Liver (tissue), 9 donors: ENCODE data around the gene PPP2R2C. TPM values are rescaled to one million over a fixed set of nuclear protein-coding genes. Genes with fewer than 3 reads are reported as not detected.

Experiments
- DNase-seq: peaks from one replicate; pipeline ENCODE4 v3.0.0-alpha.2; 2017; ENCODE audit warnings: low spot score
- H3K27ac ChIP-seq, 2 donors: one replicate each; pipeline ENCODE4 v1.7.0; 2013; ENCODE audit warnings: inconsistent platforms in 2 of 2, low read length in 2 of 2, control low read depth in 1 of 2, low read depth in 1 of 2, mild to moderate bottlenecking in 1 of 2
- H3K27me3 ChIP-seq, 4 donors: one replicate each; pipeline versions ENCODE4 v1.6.1 to v1.7.0; 2013; ENCODE audit warnings: low read length in 3 of 4, inconsistent platforms in 1 of 4, mild to moderate bottlenecking in 1 of 4, moderate library complexity in 1 of 4; ENCODE audit not compliant: control insufficient read depth in 4 of 4, insufficient read depth in 4 of 4
- H3K36me3 ChIP-seq, 4 donors: one replicate each; pipeline versions ENCODE4 v1.6.1 to v1.7.0; 2013; ENCODE audit warnings: low read length in 3 of 4, mild to moderate bottlenecking in 3 of 4, low read depth in 1 of 4, moderate library complexity in 1 of 4; ENCODE audit not compliant: control insufficient read depth in 4 of 4, insufficient read depth in 3 of 4
- H3K4me1 ChIP-seq, 4 donors: one replicate each; pipeline versions ENCODE4 v1.6.1 to v1.7.0; 2013; ENCODE audit warnings: low read length in 3 of 4, mild to moderate bottlenecking in 3 of 4, moderate library complexity in 1 of 4; ENCODE audit not compliant: control insufficient read depth in 4 of 4, insufficient read depth in 4 of 4
- H3K4me3 ChIP-seq, 3 donors: one replicate each; pipeline versions ENCODE4 v1.6.1 to v1.7.0; 2013; ENCODE audit warnings: low read length in 3 of 3, control low read depth in 1 of 3, low read depth in 1 of 3, mild to moderate bottlenecking in 1 of 3
- H3K9ac ChIP-seq, 2 donors: one replicate each; pipeline ENCODE4 v1.7.0; 2013; ENCODE audit warnings: low read length in 2 of 2, mild to moderate bottlenecking in 2 of 2, moderate library complexity in 2 of 2, control low read depth in 1 of 2, low read depth in 1 of 2
- H3K9me3 ChIP-seq, 4 donors: one replicate each; pipeline versions ENCODE4 v1.6.1 to v1.7.0; 2013; ENCODE audit warnings: low read length in 3 of 4; ENCODE audit not compliant: control insufficient read depth in 4 of 4
- FOXA2 ChIP-seq: IDR thresholded peaks from 2 replicates; pipeline ENCODE4 v1.6.1; 2016; ENCODE audit warnings: antibody characterized with exemption
- GABPA ChIP-seq, 2 donors: IDR thresholded peaks in 1 of 2; conservative IDR thresholded peaks in 1 of 2; 2 replicates each; pipeline ENCODE4 v1.6.1; 2016; ENCODE audit warnings: antibody characterized with exemption in 2 of 2, mild to moderate bottlenecking in 1 of 2, moderate library complexity in 1 of 2
- HNF4A ChIP-seq, 2 donors: conservative IDR thresholded peaks; 2 replicates each; pipeline ENCODE4 v1.6.1; 2016; ENCODE audit warnings: antibody characterized with exemption in 2 of 2, mild to moderate bottlenecking in 2 of 2
- NR2F2 ChIP-seq: IDR thresholded peaks from 2 replicates; pipeline ENCODE4 v1.6.1; 2016; ENCODE audit warnings: antibody characterized with exemption
- RAD21 ChIP-seq, 2 donors: IDR thresholded peaks; 2 replicates each; pipeline ENCODE4 v1.6.1; 2016; ENCODE audit warnings: antibody characterized with exemption in 2 of 2, mild to moderate bottlenecking in 2 of 2
- YY1 ChIP-seq: IDR thresholded peaks from 2 replicates; pipeline ENCODE4 v1.6.1; 2016; ENCODE audit warnings: antibody characterized with exemption, mild to moderate bottlenecking
- WGBS: extraction: QIAGEN DNeasy Blood & Tissue Kit; methylation state at CpG from one replicate; pipeline ENCODE4 v1.1.7; 2013; 5-methylcytosine and 5-hydroxymethylcytosine counted together
- polyA plus RNA-seq, 2 donors: library from polyadenylated mRNA; stranded (reverse) in 1 of 2; unstranded in 1 of 2; fragments of 200-250 nt in 1 of 2; fragments of >200 nt in 1 of 2; fragmentation: Nextera tagmentation in 1 of 2; extraction: Ambion mirVana in 1 of 2; gene quantifications; one replicate each; pipeline versions ENCODE4 v1.2.1 to v1.2.3, GENCODE V29; 2013 to 2015
- total RNA-seq, 2 donors: library from RNA; depleted of rRNA; stranded (reverse); fragments of >200 nt; gene quantifications; one replicate each; pipeline ENCODE4 v1.2.3, GENCODE V29; 2014
- TF ChIP-seq, protein P1 (sequence below): IDR thresholded peaks from 2 replicates; pipeline ENCODE4 v1.6.1; 2016; ENCODE audit warnings: antibody characterized with exemption, mild to moderate bottlenecking
- TF ChIP-seq, protein P2 (sequence below): IDR thresholded peaks from 2 replicates; pipeline ENCODE4 v1.6.1; 2016; ENCODE audit warnings: antibody characterized with exemption
- TF ChIP-seq, protein P3 (sequence below): fragments of 150-350 bp; IDR thresholded peaks from 2 replicates; pipeline ENCODE4 v1.5.1; 2017; ENCODE audit warnings: improper control_type of control experiment, low read depth, low read length; ENCODE audit not compliant: missing input control
- TF ChIP-seq, protein P4 (sequence below): IDR thresholded peaks from 2 replicates; pipeline ENCODE4 v1.6.1; 2016; ENCODE audit warnings: antibody characterized with exemption
- TF ChIP-seq, protein P5 (sequence below): IDR thresholded peaks from 2 replicates; pipeline ENCODE4 v1.6.1; 2016; ENCODE audit warnings: antibody characterized with exemption
- donor health status: healthy.
- donor health status: healthy.
- donor health status: healthy.
- donor health status: healthy.
- donor health status: healthy.

The PPP2R2C gene
- total and polyA plus RNA-seq, 4 donors: under 0.01 to 0.01 TPM; not detected in 2

DNA sequence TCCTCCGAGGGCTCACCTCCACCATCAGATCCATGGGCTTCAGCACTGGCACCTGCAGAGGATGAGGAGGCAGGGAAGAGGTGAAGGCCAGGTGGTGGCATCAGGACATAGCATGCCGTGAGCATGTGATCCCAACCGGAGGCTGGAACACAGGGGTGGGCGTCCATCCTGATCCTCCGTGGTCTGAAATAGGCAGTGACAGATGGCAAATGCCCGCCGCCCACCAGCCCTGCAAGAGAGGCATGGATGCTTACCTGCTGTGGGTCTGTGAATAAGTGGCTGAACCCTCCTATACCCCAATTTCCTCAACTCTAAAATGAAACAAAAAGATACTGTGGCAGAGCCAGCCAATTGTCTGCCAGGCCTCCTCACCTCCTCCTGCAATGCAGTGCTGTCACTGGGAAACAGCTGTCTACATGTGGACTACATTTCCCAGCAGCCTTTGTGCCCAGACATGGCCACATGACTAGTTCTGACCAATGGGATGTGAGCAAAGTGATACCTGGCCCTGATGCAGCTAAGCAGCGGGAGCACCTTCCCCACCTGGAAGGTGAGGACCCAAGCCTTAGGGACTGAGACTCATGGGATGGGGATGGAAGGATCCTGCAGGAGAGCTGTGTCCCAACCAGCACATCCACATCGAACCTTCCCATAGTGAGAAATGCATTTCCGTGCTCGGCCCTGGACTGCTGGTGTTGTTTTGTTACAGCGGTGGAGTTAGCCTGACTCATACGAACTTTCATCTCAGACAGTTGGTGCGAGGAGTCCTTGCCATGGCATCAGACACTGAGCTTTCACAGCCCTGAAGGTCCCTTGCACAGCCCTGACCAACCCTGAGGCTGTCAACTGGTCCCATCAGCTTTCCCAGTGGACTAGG is 99.5 kb downstream of the PPP2R2C start:
- WGBS: 84% methylated on average over 14 of the region's 14 CpGs
- no peak overlapping the region for H3K9ac ChIP-seq
- no peaks in the 10 kb centered on the region for H3K27me3 ChIP-seq
- no peaks in the 10 kb centered on the region for H3K9me3 ChIP-seq
- H3K27ac ChIP-seq: no peak overlapping the region
- no peak overlapping the region for H3K4me3 ChIP-seq
- TF ChIP-seq, protein P1, sequence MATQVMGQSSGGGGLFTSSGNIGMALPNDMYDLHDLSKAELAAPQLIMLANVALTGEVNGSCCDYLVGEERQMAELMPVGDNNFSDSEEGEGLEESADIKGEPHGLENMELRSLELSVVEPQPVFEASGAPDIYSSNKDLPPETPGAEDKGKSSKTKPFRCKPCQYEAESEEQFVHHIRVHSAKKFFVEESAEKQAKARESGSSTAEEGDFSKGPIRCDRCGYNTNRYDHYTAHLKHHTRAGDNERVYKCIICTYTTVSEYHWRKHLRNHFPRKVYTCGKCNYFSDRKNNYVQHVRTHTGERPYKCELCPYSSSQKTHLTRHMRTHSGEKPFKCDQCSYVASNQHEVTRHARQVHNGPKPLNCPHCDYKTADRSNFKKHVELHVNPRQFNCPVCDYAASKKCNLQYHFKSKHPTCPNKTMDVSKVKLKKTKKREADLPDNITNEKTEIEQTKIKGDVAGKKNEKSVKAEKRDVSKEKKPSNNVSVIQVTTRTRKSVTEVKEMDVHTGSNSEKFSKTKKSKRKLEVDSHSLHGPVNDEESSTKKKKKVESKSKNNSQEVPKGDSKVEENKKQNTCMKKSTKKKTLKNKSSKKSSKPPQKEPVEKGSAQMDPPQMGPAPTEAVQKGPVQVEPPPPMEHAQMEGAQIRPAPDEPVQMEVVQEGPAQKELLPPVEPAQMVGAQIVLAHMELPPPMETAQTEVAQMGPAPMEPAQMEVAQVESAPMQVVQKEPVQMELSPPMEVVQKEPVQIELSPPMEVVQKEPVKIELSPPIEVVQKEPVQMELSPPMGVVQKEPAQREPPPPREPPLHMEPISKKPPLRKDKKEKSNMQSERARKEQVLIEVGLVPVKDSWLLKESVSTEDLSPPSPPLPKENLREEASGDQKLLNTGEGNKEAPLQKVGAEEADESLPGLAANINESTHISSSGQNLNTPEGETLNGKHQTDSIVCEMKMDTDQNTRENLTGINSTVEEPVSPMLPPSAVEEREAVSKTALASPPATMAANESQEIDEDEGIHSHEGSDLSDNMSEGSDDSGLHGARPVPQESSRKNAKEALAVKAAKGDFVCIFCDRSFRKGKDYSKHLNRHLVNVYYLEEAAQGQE: no peak
- no peak for TF ChIP-seq FOXA2
- TF ChIP-seq, protein P2, sequence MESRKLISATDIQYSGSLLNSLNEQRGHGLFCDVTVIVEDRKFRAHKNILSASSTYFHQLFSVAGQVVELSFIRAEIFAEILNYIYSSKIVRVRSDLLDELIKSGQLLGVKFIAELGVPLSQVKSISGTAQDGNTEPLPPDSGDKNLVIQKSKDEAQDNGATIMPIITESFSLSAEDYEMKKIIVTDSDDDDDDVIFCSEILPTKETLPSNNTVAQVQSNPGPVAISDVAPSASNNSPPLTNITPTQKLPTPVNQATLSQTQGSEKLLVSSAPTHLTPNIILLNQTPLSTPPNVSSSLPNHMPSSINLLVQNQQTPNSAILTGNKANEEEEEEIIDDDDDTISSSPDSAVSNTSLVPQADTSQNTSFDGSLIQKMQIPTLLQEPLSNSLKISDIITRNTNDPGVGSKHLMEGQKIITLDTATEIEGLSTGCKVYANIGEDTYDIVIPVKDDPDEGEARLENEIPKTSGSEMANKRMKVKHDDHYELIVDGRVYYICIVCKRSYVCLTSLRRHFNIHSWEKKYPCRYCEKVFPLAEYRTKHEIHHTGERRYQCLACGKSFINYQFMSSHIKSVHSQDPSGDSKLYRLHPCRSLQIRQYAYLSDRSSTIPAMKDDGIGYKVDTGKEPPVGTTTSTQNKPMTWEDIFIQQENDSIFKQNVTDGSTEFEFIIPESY: no peak
- no peaks in the 10 kb centered on the region for H3K36me3 ChIP-seq
- no peak for DNase-seq
- H3K4me1 ChIP-seq: no peaks in the 10 kb centered on the region

DNA sequence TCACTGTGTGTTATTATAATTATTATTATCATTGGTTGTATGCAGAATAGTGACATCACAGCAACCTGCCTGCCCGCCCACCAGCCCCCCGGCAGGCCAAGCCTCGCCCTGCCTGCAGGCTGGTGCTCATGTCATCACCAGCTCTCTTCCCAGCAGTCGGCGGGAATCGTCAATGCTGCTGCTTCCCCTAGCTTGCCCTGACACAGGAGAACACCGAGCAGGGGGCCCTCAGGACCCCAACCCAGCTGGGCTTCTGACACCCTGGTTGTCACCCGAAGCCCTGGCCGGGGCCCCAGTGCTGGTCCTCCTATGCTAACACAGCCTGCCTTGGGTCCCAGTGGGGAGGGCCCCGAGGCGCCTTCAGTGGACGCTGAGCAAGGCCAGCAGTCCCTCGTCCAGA is 100.6 kb downstream of the PPP2R2C start:
- Histone ChIP-seq H3K27ac (no peak overlapping the region), H3K4me3 (no peak overlapping the region), H3K9ac (no peak overlapping the region), H3K9me3 (no peaks in the 10 kb centered on the region), H3K27me3 (no peaks in the 10 kb centered on the region), H3K4me1 (no peaks in the 10 kb centered on the region), H3K36me3 (no peaks in the 10 kb centered on the region)
- no peak for DNase-seq
- TF ChIP-seq, protein P3, sequence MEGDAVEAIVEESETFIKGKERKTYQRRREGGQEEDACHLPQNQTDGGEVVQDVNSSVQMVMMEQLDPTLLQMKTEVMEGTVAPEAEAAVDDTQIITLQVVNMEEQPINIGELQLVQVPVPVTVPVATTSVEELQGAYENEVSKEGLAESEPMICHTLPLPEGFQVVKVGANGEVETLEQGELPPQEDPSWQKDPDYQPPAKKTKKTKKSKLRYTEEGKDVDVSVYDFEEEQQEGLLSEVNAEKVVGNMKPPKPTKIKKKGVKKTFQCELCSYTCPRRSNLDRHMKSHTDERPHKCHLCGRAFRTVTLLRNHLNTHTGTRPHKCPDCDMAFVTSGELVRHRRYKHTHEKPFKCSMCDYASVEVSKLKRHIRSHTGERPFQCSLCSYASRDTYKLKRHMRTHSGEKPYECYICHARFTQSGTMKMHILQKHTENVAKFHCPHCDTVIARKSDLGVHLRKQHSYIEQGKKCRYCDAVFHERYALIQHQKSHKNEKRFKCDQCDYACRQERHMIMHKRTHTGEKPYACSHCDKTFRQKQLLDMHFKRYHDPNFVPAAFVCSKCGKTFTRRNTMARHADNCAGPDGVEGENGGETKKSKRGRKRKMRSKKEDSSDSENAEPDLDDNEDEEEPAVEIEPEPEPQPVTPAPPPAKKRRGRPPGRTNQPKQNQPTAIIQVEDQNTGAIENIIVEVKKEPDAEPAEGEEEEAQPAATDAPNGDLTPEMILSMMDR: no peak
- TF ChIP-seq RAD21 (IDR thresholded peaks at IDR 0.05) (no peak), NR2F2 (no peak), GABPA (IDR thresholded peaks at IDR 0.05 in 1 of 2, conservative IDR thresholded peaks at IDR 0.05 in 1 of 2) (no peak), YY1 (no peak), HNF4A (conservative IDR thresholded peaks at IDR 0.05) (no peak)
- TF ChIP-seq, protein P4, sequence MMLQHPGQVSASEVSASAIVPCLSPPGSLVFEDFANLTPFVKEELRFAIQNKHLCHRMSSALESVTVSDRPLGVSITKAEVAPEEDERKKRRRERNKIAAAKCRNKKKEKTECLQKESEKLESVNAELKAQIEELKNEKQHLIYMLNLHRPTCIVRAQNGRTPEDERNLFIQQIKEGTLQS: no peak
- TF ChIP-seq, protein P5, sequence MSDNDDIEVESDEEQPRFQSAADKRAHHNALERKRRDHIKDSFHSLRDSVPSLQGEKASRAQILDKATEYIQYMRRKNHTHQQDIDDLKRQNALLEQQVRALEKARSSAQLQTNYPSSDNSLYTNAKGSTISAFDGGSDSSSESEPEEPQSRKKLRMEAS: no peak
- TF ChIP-seq, protein P1: no peak
- 82% methylated on average over 13 of the region's 13 CpGs for WGBS
